Activated T-helper 2 cell treated with anti-CD3 and anti-CD28 coated beads, Interferon-gamma antibody, Interleukin-2, Interleukin-4, amounts not matched to agents 10 μg/mL and 5 μg/mL and 100 μg/mL, durations not matched to agents 14 hours and 24 hours and 36 hours (primary cell): ENCODE data around the gene STMN3. TPM values are rescaled to one million over a fixed set of nuclear protein-coding genes. Genes with fewer than 3 reads are reported as not detected.

ENCODE experiments used
- DNase-seq: peaks from one replicate; pipeline ENCODE4 v3.0.0; 2021; ENCODE audit warnings: low spot score
- H3K27ac Mint-ChIP-seq: one replicate; pipeline ENCODE4 v1.8.0; 2021; ENCODE audit warnings: mixed read lengths
- H3K27me3 Mint-ChIP-seq: one replicate; pipeline ENCODE4 v1.8.0; 2021; ENCODE audit warnings: low read depth, mixed read lengths
- H3K36me3 Mint-ChIP-seq: one replicate; pipeline ENCODE4 v1.8.0; 2021; ENCODE audit warnings: low read depth, mixed read lengths
- H3K4me1 Mint-ChIP-seq: one replicate; pipeline ENCODE4 v1.8.0; 2021; ENCODE audit warnings: low read depth, mixed read lengths
- H3K4me3 Mint-ChIP-seq: one replicate; pipeline ENCODE4 v1.8.0; 2021; ENCODE audit warnings: low read depth, mild to moderate bottlenecking, moderate library complexity, mixed read lengths
- H3K9me3 Mint-ChIP-seq: one replicate; pipeline ENCODE4 v1.8.0; 2021; ENCODE audit warnings: mixed read lengths
- intact Hi-C: fragments of 100-400 bp; cut with micrococcal nuclease; formaldehyde crosslinking; loops from one replicate; pipeline ENCODE4 v1.15.1; 2023
- total RNA-seq: library from RNA; stranded (reverse); gene quantifications from 2 replicates; pipeline ENCODE4 v1.2.3, GENCODE V29; 2022

Gene STMN3
- total RNA-seq, 1 donor from 2014 or later = 7.1 TPM

- intact Hi-C loops = no loop called here
- Mint-ChIP-seq H3K27me3 (peaks cover 1% of the 10 kb centered on the region), H3K4me1 (no peaks in the 10 kb centered on the region), H3K27ac (no peak overlapping the region), H3K4me3 (no peak overlapping the region), H3K36me3 (peaks cover 9% of the 10 kb centered on the region), H3K9me3 (no peaks in the 10 kb centered on the region)
- no peak for DNase-seq
These were observed 36.1 kb upstream of the STMN3 start for GRCh38 chr20:63689046-63690002.

DNA sequence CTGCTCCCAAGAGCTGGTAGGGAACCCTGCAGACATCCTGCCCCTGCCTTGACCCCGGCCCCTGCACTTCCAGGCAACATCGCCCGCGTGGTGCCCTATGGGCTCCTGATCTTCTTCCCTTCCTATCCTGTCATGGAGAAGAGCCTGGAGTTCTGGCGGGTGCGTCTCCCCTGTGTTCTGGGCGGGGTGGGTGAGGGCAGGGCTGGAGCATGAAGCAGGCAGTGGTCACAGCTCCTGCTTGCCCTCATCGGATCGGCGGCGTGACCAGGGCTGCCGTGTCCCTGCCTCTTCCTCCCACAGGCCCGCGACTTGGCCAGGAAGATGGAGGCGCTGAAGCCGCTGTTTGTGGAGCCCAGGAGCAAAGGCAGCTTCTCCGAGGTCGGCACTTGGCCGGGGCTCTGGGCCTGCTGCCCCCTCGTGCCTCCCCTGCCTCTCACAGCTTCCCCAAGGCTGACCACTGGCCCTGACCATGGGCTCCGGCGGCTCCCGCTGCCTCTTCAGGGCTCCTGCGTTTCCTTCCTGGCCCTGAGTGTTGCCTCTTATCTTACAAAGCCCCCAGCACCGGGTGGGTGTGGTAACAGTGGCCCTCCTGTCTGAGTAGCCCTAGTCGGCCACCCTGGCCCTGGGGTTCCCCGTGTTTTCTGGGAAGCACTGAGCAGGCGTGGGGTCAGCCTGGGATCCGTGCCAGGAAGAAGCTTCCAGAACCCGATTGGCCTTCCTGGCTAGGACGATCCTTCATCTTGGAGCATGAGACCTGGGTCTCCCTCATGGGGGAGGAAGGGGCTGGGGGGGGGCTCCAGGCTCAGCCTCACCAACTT, 35.2 kb upstream of the STMN3 start:
- Mint-ChIP-seq H3K27me3 (no peaks in the 10 kb centered on the region), H3K9me3 (no peaks in the 10 kb centered on the region), H3K4me3 (no peak overlapping the region), H3K4me1 (peaks cover 3% of the 10 kb centered on the region), H3K36me3 (peaks cover 4% of the 10 kb centered on the region), H3K27ac (no peak overlapping the region)
- intact Hi-C loops = no loop called here
- DNase-seq = no peak

- H3K4me3 Mint-ChIP-seq = no peak overlapping the region
- H3K9me3 Mint-ChIP-seq = no peaks in the 10 kb centered on the region
- H3K4me1 Mint-ChIP-seq = peaks cover 3% of the 10 kb centered on the region
- H3K36me3 Mint-ChIP-seq = peaks cover 3% of the 10 kb centered on the region
- H3K27ac Mint-ChIP-seq = no peak overlapping the region
- H3K27me3 Mint-ChIP-seq = no peaks in the 10 kb centered on the region
- intact Hi-C loops = no loop called here
- no peak for DNase-seq
These were observed 34.4 kb upstream of the STMN3 start for GRCh38 chr20:63687419-63688178.

DNA sequence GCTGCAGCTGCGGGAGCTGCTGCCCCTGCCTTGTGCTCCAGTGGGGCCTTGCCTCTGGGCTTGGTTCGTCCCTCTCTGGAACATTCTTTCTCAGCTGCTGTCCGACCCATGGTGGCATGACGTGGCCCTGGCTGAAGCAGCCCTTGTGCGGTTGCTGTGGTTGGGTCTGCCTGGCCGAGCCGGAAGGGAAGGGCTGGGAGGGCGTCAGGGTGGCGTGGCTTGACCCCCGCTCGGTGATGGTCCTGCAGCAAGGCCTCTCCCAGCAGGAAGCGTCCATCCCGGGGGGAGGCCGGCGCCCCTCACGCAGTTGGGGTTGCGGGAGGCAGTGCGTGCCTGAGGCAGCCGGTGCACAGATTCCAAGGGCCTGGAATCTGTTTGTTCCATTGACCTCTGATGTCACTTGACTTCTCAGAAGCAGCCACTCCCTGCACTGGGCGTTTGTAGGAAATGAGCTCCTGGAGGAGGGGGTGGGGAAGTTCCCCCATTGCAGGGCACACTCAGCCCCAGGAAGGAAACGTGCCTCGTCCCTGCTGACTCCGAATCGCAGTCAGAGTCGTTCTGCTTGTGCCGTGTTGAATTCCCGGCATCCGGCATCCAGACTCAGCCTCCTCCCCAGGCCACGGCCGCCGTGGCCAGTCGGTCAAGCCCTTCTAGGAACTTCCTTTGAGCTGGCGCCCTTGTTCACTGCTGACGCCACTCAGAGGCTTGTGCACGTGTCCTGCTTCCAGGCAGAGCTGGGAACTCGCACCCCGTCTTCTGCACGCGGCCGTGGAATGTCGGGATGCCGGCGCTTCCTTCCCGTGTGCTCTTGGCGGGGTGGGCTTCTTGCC, 33.5 kb upstream of the STMN3 start:
- no peak overlapping the region for H3K4me3 Mint-ChIP-seq
- no peak for DNase-seq
- no peaks in the 10 kb centered on the region for H3K27me3 Mint-ChIP-seq
- no peaks in the 10 kb centered on the region for H3K9me3 Mint-ChIP-seq
- intact Hi-C loops = no loop called here
- no peak overlapping the region for H3K27ac Mint-ChIP-seq
- H3K4me1 Mint-ChIP-seq = peaks cover 3% of the 10 kb centered on the region
- no peaks in the 10 kb centered on the region for H3K36me3 Mint-ChIP-seq

- H3K27me3 Mint-ChIP-seq = no peaks in the 10 kb centered on the region
- no peak for DNase-seq
- no peaks in the 10 kb centered on the region for H3K9me3 Mint-ChIP-seq
- H3K4me3 Mint-ChIP-seq = no peak overlapping the region
- H3K4me1 Mint-ChIP-seq = peaks cover 3% of the 10 kb centered on the region
- no peak overlapping the region for H3K27ac Mint-ChIP-seq
- no peaks in the 10 kb centered on the region for H3K36me3 Mint-ChIP-seq
- intact Hi-C loops = no loop called here
These were observed 32.9 kb upstream of the STMN3 start for GRCh38 chr20:63686094-63686491.

GRCh38 chr20:63685269-63686026, 32.2 kb upstream of the STMN3 start:
- Mint-ChIP-seq H3K4me1 (peaks cover 3% of the 10 kb centered on the region), H3K27me3 (no peaks in the 10 kb centered on the region), H3K9me3 (no peaks in the 10 kb centered on the region), H3K4me3 (no peak overlapping the region), H3K36me3 (no peaks in the 10 kb centered on the region), H3K27ac (no peak overlapping the region)
- no peak for DNase-seq
- intact Hi-C loops = no loop called here

DNA sequence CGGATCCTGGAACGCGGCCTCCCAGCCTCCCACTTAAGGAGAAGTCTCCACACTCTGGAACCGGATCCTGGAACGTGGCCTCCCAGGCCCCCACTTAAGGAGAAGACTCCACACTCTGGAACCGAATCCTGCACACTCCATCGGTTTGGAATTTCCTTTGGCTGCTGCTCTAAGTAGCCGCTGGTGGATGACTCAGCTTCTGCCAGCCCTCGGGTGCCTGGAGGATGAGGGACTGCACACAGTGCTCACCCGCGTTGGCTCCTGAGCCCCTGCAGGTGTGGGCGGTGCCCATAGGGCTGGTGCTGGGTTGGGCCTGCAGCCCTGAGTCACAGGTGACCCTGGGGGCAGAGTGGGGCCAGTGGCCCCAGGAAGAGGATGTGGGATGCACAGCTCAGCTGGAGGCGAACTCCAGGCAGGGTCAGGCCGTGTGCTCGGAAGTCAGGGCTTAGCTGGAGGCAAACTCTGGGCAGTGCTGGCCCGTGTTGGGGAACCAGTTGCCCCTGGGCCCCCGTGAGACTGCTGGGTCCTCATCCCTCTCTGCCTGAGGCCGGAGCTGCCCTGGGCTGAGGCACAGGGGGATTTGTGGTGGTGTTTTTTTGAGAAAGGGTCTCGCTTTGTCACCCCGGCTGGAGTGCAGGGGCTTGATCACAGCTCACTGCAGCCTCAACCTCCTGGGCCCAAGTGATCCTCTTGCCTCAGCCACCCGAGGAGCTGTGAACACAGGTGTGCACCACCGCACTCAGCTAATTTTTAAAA, 29.3 kb upstream of the STMN3 start:
- Mint-ChIP-seq H3K36me3 (peaks cover 4% of the 10 kb centered on the region), H3K27me3 (no peaks in the 10 kb centered on the region), H3K4me1 (peaks cover 3% of the 10 kb centered on the region), H3K27ac (no peak overlapping the region), H3K4me3 (no peak overlapping the region), H3K9me3 (no peaks in the 10 kb centered on the region)
- intact Hi-C loops = no loop called here
- no peak for DNase-seq

DNA sequence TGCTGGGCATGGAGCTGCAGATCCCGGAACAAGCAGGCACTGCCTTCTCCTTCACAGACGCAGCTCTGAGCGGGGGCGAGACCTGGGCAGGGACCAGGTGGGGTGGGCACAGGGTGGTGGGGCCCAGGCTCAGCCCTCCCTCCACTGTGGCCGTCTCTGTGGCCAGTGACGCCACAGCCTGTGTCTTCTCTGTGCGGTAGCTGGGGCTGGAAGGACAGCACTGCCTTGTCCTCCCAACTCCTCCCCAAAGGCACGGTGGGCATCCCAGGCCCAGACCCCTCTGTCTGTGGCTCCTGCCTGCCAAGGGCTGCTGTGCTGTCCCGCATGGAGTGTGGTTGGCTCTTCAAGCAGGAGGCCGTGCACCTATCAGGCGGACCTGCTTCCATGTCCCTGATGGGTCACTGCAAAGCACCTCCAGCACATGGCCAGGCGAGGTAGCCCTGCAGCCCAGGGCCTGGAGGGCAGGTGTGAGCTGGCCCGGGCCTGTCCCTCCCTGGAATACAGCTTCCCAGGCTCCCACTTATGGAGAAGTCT, 28.5 kb upstream of the STMN3 start:
- Mint-ChIP-seq H3K36me3 (peaks cover 10% of the 10 kb centered on the region), H3K27ac (no peak overlapping the region), H3K4me1 (peaks cover 3% of the 10 kb centered on the region), H3K27me3 (no peaks in the 10 kb centered on the region), H3K9me3 (no peaks in the 10 kb centered on the region), H3K4me3 (no peak overlapping the region)
- no peak for DNase-seq
- intact Hi-C loops = no loop called here

DNA sequence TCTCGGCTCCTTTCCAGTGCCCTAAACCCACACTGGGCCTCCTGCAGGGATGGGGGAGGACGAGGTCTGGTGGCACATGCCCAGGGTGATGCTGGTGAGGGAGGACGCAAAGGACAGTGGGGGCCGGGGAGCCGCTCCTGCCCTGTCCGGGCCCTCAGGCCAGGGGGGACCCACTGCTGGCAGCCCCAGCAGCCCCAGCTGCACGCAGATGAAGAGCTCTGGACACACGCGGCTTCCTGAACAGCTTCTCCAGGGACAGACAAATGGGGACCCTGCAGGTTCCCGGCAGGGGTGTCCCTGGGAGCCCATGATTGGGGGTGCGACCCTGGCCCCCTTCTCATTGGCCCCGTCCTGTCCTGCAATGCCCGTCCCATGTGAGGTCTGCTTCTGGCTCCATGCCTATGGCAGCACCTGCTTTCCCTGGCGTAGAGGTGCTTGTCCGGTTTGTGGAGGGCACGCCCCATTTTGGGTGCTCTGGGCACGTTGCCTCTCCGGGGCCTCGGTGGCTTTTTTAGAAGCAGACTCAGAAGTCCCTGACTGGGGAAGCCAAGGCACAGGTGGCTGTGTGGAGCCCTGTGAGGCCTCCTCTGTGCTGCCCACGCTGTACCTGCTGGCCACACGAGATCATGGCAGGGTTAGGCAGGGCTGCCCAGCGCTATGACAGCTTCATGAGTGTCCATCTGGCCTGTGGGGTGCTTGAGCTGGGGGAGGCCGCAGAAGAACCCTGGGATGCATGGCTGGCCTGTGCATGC, 27.8 kb upstream of the STMN3 start:
- no peaks in the 10 kb centered on the region for H3K27me3 Mint-ChIP-seq
- H3K4me3 Mint-ChIP-seq = no peak overlapping the region
- intact Hi-C loops = no loop called here
- H3K36me3 Mint-ChIP-seq = peaks cover 15% of the 10 kb centered on the region
- no peaks in the 10 kb centered on the region for H3K9me3 Mint-ChIP-seq
- DNase-seq = no peak
- H3K4me1 Mint-ChIP-seq = peaks cover 3% of the 10 kb centered on the region
- H3K27ac Mint-ChIP-seq = no peak overlapping the region

- intact Hi-C loops = no loop called here
- no peaks in the 10 kb centered on the region for H3K9me3 Mint-ChIP-seq
- no peaks in the 10 kb centered on the region for H3K27me3 Mint-ChIP-seq
These were observed 27.2 kb upstream of the STMN3 start for GRCh38 chr20:63680427-63680826.

More at GRCh38 chr20:63680427-63680826, 27.2 kb upstream of the STMN3 start:
- H3K4me3 Mint-ChIP-seq = no peak overlapping the region
- no peak for DNase-seq
- no peak overlapping the region for H3K27ac Mint-ChIP-seq
- H3K36me3 Mint-ChIP-seq = peaks cover 21% of the 10 kb centered on the region
- H3K4me1 Mint-ChIP-seq = peaks cover 3% of the 10 kb centered on the region
